Stimulated activated CD8-positive, alpha-beta memory T cell treated with anti-CD3 and anti-CD28 coated beads, Interleukin-7, amount 100 ng/mL, for 24 hours (primary cell): ENCODE measurements around the gene TRAIP.
"Not testable (repeated sequence)": the region's sequence is repeated elsewhere in the genome, so short reads cannot be mapped to it uniquely, and the experiment has no call there.

Experiments
- DNase-seq: peaks from one replicate; pipeline ENCODE4 v3.0.0-alpha.2; 2020; ENCODE audit warnings: low read depth

TRAIP gene, protein sequence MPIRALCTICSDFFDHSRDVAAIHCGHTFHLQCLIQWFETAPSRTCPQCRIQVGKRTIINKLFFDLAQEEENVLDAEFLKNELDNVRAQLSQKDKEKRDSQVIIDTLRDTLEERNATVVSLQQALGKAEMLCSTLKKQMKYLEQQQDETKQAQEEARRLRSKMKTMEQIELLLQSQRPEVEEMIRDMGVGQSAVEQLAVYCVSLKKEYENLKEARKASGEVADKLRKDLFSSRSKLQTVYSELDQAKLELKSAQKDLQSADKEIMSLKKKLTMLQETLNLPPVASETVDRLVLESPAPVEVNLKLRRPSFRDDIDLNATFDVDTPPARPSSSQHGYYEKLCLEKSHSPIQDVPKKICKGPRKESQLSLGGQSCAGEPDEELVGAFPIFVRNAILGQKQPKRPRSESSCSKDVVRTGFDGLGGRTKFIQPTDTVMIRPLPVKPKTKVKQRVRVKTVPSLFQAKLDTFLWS

GRCh38 chr3:49856181-49857005, at the start of gene TRAIP:
Gene TRAIP, minus strand, starts transcription at chr3:49856564. Its CDS starts 111 bp downstream, at chr3:49856453.
- peak; percentile 87 for DNase-seq

DNA sequence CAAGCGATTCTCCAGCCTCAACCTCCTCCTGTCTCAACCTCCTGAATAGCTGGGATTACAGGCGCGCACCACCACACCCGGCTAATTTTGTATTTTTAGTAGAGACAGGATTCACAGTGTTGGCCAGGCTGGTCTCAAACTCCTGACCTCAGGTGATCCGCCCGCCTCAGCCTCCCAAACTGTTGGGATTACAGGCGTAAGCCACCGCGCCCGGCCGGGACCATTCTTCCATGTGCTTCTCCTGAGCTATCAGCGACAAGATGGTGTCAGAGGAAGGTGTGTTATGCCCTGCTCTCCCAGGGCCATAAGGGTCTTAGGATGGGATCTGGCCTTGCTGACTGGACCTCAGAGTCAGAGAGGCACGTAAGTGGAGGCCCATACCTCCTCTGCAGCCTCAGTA, 48.1 kb upstream of the TRAIP start:
- DNase-seq = not testable (repeated sequence)

DNA sequence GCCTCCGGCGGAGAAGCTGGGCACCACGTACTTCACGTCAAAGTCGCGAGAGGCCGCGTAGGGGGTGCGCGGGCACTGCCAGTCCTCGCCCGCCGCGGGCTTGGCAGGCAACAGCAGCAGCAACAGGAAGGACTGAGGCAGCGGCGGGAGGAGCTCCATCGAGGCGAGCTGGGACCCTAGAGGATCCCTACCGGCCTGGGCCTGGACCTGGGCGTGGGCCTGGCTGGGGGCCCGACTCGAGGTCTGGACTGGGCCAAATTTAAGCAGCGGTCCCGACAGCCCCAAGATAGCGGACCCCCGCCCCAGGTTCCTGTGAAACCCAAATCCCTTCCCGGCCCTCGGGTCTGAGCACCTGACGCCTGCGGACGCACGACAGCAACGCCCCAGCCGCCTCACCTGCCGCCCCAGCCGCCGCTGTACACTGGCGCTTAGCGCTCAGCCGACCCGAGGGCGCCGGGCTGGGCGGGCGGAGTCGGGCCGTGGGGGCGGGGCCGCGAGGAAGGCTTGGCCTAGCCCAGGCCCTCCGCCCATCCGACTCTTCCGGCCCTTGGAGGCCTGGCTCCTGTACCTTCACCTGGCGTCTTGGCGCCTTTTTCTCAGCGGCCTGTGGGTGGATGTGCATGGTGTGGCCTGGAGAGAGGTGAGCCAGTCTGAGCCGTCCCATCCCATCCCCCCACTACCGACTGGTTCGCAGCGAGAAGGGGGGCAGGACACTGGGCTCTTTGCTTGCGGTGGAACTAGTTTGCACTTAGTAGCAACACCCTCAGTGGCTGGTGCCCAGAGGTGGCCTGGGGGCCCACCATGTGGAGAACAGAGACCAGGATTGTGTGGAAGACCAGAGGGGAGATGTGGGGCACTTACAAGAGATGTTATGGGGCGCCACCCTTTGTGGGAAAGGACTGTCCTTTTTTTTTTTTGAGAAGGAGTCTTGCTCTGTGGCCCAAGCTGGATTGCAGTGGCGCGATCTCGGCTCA, 47.4 kb upstream of the TRAIP start, which contains the start of gene MST1R:
MST1R (minus strand) TSS at position 423 of the 974 bp plus-strand sequence; CDS start at position 159, 264 bp downstream.
- DNase-seq = peak; percentile 57

DNA sequence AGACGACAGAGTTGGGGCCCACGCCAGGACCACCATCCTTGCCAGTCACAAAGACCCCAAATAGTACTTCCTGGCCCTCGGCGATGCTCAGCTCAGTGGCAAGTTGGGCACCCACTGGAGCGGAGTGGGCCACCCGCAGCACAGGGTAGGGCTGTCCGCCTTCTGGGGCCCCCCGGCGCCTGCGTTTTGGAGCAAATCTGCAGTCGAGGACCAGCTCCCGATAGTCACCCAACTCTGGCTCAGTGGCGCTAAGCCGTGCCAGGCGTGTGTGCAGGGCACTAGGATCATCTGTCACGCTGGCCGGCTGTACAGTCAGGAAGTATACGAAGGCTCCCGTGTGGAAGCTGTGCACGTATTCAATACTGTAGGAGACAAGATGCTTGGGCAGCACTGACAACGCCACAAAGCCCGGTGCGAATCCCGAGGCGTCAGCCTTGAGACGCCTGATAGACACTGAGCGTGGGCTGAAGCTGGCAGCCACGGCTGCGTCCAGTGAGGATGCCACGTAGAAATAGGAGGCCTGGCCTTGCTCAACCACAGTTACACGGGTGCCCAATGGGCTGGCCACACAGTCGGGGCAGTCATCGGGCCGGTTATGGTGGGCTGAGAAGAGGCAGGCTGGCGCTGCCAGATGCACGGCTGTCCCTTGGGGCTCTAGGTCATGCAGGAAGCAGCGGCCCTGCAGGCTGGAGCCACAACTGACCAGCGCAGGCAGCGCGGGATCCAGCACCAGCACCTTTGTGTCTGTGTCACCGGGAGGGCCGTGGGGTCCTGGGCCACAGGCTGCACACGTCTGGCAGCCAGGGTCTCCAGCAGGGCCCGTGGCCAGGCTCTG, 46.4 kb upstream of the TRAIP start:
- DNase-seq = no peak

DNA sequence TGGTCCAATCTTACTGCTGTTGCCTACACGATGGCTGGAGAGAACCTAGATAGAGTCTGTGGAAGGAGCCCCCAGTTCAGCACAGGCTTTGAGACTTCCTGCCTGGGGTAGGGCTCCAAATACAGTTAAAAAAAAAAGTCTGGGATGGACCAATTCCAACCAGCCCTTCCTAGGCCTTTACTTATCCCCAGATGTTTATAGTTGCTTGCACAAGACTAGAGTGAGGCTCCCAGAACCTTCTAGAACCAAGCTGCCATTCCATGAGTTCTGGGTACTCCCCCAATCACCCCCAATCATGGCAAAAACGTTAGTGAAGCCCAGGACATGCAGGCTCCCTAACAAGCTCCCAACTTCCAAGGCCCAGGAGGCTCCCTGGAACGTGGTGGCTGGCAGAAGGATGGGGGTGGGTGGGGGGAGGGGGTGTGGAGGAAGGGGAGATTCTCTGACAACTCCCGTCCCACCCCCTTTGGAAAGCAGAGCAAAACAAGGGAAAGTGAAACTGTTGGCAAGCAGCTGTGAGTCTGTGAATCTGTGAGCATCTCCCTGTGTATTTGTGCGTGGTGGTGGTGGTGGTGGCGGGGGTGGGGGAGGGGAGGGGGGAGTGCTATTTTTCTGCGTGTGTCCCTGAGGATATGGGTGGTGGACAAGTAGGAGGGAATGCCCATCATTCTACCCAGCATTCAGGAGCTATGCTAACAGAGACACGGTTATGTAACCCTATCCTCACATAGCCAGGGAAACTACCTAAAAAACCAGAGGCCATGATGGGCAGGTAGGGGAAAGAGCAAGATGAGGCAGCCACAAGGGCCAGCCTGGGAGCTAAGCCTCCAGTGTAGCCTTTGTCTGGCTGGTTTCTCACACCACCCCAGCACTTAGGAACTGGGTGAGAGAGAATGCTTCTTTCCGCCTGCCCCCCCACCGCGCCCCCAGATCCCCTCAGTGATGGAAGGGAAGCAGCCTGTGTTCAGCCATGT, 45.3 kb upstream of the TRAIP start:
- no peak for DNase-seq

DNA sequence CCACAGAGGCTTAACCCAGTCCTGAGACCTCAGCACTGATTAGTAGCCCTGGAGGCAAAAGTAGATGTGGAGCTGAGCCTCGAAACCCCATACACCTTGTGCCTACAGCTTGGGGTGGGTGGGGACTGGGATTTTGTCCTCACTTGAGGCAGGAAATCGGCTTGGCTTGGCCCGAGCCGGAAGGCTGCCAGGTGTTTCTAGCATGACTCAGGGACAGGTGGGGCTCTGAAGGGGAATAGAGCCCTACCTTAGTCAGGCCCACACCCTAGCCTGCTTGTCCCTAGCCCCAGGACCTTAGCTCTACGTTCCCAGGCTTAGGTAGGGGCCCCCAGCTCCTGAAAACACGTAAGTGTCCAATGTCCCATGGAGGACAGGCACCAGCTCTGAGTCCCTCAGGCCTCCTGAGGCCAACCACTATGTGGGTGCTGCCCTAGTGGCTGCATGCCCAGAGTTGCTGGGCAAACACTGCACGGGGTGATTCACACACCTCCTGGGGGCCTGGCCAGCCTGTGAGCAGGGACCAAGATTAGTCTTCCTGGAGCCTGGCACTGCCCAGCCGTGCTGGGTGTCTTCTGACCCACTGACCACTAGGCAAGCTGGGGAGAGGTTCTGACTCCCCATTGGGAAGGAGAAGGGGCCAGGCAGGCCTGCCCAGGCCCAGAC, 44.3 kb upstream of the TRAIP start:
- DNase-seq = no peak

DNA sequence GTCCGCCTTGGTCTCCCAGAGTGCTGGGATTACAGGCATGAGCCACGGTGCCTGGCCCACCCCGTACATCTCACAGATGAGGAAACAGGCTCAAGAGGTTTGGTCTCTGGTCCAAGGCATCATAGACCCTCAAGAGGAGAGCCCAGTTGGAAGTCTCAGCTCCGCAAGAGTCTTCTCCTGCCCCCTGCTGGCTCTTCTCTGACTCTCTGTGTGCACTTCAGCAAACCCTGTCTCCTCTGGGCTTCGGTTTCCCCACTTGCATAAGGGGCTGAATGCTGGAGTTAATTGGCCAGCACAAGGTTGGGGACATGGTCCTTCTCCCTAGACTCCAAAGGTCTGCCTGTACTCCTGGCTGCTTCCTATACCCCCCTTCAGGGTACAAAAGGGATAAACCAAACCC, 43.5 kb upstream of the TRAIP start:
- no peak for DNase-seq

- no peak for DNase-seq
Observed at GRCh38 chr3:49898991-49899390, 42.6 kb upstream of the TRAIP start.

GRCh38 chr3:49896345-49896744, 40.0 kb upstream of the TRAIP start:
- DNase-seq = no peak

- DNase-seq = no peak
Observed at GRCh38 chr3:49895791-49896190, 39.4 kb upstream of the TRAIP start.

- DNase-seq = no peak
Observed at GRCh38 chr3:49889296-49889695, 32.9 kb upstream of the TRAIP start.

GRCh38 chr3:49886922-49887265, 30.5 kb upstream of the TRAIP start:
- DNase-seq = no peak

DNA sequence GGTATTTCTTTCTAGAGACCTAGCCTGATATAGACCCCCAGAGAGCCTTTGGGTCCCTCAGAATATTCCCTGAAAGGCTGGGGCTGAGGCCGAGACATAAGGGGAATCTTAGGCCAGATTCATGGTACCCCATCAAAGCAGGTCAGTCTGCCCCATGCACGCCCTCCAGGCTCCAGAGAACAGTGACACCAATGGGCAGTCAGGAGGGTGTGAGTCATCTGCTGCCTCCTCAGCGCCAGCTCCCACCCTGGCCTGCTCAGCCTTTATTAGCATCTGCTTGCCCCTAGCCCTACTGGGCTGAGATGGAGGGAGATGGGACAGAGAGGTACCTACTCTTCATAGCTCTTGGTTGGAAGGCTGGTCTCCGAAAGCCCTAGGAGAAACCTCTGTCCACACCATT, 27.6 kb upstream of the TRAIP start:
- DNase-seq = no peak

- no peak for DNase-seq
Observed at GRCh38 chr3:49882166-49882565, 25.8 kb upstream of the TRAIP start.

DNA sequence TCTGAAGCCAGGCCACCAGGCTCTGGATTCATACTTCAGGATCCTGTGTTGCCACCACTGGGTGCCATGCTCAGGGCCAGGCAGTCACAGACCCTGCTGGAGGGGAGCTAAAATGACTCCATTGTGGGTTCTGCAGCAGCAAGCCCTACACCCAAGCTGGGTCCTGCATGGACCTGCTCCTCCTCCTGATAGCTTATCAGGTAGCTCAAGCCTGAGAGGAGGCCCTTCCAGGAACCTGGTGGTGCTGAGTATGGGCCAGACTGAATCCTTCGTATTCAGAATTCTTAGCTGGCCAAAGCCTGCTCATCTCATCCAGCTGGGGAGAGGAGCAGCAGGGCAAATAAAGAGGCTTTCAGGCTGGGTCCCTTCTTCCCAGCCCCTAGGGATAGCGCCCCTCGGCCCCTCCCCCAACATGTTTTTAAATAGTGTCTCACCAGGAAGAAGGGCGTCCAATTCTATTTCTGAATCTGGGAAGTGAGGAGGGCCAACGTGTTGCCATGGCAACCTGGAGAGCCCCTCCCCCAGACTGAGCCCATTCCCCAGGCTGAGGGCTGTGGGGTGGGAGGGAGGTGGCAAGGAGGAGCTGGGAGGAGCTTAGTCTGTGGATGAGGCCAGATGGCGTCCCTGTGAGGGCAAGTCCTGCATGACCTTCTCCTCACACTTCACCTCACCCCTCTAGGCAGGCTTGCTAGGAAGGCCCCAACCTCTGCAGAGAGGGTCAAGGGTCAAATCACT, 24.4 kb upstream of the TRAIP start:
- no peak for DNase-seq

GRCh38 chr3:49879721-49880120, 23.4 kb upstream of the TRAIP start:
- no peak for DNase-seq

GRCh38 chr3:49878686-49879085, 22.3 kb upstream of the TRAIP start:
- DNase-seq = no peak

DNA sequence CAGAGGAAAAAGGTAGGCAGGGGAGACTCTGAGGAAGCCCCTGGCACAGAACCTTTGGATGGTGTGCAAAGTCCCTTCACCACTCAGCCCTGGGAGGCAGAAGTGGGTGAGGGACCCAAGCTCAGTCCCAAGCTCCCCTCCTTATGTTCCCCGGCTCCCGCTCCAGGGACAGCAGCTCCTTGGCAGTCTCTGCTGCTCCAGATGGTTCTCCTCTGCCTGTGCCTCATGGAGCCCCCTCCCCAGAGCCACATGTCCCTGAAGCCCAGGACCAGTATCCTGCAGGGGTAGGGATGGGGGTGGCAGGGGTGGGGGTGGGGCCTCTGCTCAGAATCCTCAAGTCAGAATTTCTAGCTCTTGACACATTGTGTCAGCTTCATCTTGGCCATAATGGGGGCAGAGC, 21.4 kb upstream of the TRAIP start:
- no peak for DNase-seq

- no peak for DNase-seq
Observed at GRCh38 chr3:49876567-49876966, 20.2 kb upstream of the TRAIP start.
